Parathyroid adenoma (tissue), 2 donors: ENCODE measurements around the gene TTYH2.

Source experiments
- H2AFZ ChIP-seq: fragments of 300-600 bp; sonication (generic); one replicate; pipeline ENCODE4 v1.7.0; 2017; ENCODE audit warnings: antibody characterized with exemption, mild to moderate bottlenecking
- H3K27ac ChIP-seq: fragments of 300-600 bp; sonication (generic); one replicate; pipeline ENCODE4 v1.7.0; 2017
- H3K27me3 ChIP-seq: fragments of 300-600 bp; sonication (generic); one replicate; pipeline ENCODE4 v1.7.0; 2017; ENCODE audit warnings: low read length; ENCODE audit not compliant: control insufficient read depth, insufficient read depth
- H3K36me3 ChIP-seq: fragments of 300-600 bp; sonication (generic); one replicate; pipeline ENCODE4 v1.7.0; 2017; ENCODE audit warnings: low read length; ENCODE audit not compliant: control insufficient read depth, insufficient read depth
- H3K4me1 ChIP-seq: fragments of 300-600 bp; sonication (generic); one replicate; pipeline ENCODE4 v1.7.0; 2017; ENCODE audit warnings: control low read depth
- H3K4me2 ChIP-seq: fragments of 300-600 bp; sonication (generic); one replicate; pipeline ENCODE4 v1.7.0; 2017; ENCODE audit warnings: low read length
- H3K4me3 ChIP-seq: fragments of 300-600 bp; sonication (generic); one replicate; pipeline ENCODE4 v1.7.0; 2017; ENCODE audit warnings: low read depth, low read length
- H3K79me2 ChIP-seq: fragments of 300-600 bp; sonication (generic); one replicate; pipeline ENCODE4 v1.7.0; 2017; ENCODE audit warnings: control low read depth
- H3K9ac ChIP-seq: fragments of 300-600 bp; sonication (generic); one replicate; pipeline ENCODE4 v1.7.0; 2017; ENCODE audit warnings: mild to moderate bottlenecking
- H3K9me3 ChIP-seq: fragments of 300-600 bp; sonication (generic); one replicate; pipeline ENCODE4 v1.7.0; 2017; ENCODE audit warnings: low read length; ENCODE audit not compliant: control insufficient read depth
- TF ChIP-seq, protein P1 (sequence below): fragments of 300-600 bp; sonication (generic); IDR thresholded peaks from one replicate; pipeline ENCODE4 v1.7.0; 2017; ENCODE audit warnings: antibody characterized with exemption, mild to moderate bottlenecking
- donor health status: primary hyperparathyroidism.

The TTYH2 gene

DNA sequence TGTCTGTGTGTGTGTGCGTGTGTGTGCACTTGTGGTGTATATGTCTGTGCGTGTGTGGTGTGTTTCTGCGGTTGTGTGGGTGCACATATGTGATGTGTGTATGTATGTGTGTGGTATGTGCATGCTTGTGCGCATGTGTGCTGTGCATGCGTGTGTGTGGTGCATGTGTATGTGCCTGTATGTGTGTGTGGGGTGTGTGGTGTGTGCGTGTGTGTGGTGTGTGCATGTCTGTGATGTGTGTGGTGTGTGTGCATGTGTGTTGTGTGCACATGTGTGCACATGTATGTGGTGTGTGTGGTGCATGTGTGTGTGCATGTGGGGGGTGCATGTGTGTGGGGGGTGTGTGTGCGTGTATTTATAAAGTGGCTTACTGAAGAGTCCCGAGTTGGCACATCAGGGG lies 37.7 kb downstream of the TTYH2 start:
- no peaks in the 10 kb centered on the region for H3K79me2 ChIP-seq
- no peaks in the 10 kb centered on the region for H3K27me3 ChIP-seq
- H2AFZ ChIP-seq, result no peak overlapping the region
- H3K36me3 ChIP-seq, result no peaks in the 10 kb centered on the region
- TF ChIP-seq, protein P1, sequence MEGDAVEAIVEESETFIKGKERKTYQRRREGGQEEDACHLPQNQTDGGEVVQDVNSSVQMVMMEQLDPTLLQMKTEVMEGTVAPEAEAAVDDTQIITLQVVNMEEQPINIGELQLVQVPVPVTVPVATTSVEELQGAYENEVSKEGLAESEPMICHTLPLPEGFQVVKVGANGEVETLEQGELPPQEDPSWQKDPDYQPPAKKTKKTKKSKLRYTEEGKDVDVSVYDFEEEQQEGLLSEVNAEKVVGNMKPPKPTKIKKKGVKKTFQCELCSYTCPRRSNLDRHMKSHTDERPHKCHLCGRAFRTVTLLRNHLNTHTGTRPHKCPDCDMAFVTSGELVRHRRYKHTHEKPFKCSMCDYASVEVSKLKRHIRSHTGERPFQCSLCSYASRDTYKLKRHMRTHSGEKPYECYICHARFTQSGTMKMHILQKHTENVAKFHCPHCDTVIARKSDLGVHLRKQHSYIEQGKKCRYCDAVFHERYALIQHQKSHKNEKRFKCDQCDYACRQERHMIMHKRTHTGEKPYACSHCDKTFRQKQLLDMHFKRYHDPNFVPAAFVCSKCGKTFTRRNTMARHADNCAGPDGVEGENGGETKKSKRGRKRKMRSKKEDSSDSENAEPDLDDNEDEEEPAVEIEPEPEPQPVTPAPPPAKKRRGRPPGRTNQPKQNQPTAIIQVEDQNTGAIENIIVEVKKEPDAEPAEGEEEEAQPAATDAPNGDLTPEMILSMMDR, result no peak
- H3K9me3 ChIP-seq, result no peaks in the 10 kb centered on the region
- no peak overlapping the region for H3K4me2 ChIP-seq
- H3K4me3 ChIP-seq, result no peak overlapping the region
- H3K27ac ChIP-seq, result no peak overlapping the region
- no peaks in the 10 kb centered on the region for H3K4me1 ChIP-seq
- H3K9ac ChIP-seq, result no peak overlapping the region

- Histone ChIP-seq H3K27me3 (no peaks in the 10 kb centered on the region), H3K27ac (no peak overlapping the region), H3K4me3 (no peak overlapping the region), H2AFZ (no peak overlapping the region), H3K4me1 (no peaks in the 10 kb centered on the region), H3K9me3 (no peaks in the 10 kb centered on the region), H3K36me3 (no peaks in the 10 kb centered on the region), H3K79me2 (no peaks in the 10 kb centered on the region), H3K4me2 (no peak overlapping the region), H3K9ac (no peak overlapping the region)
- TF ChIP-seq, protein P1, result no peak
Measured at GRCh38 chr17:74251569-74251968, 38.2 kb downstream of the TTYH2 start.

- H3K79me2 ChIP-seq, result no peaks in the 10 kb centered on the region
- H3K4me3 ChIP-seq, result no peak overlapping the region
- no peak overlapping the region for H3K9ac ChIP-seq
- no peak overlapping the region for H3K4me2 ChIP-seq
- no peak overlapping the region for H2AFZ ChIP-seq
- H3K36me3 ChIP-seq, result no peaks in the 10 kb centered on the region
- H3K27me3 ChIP-seq, result no peaks in the 10 kb centered on the region
- TF ChIP-seq, protein P1, result no peak
- H3K27ac ChIP-seq, result no peak overlapping the region
- H3K4me1 ChIP-seq, result no peaks in the 10 kb centered on the region
- H3K9me3 ChIP-seq, result no peaks in the 10 kb centered on the region
Measured at GRCh38 chr17:74252211-74252610, 38.8 kb downstream of the TTYH2 start.

DNA sequence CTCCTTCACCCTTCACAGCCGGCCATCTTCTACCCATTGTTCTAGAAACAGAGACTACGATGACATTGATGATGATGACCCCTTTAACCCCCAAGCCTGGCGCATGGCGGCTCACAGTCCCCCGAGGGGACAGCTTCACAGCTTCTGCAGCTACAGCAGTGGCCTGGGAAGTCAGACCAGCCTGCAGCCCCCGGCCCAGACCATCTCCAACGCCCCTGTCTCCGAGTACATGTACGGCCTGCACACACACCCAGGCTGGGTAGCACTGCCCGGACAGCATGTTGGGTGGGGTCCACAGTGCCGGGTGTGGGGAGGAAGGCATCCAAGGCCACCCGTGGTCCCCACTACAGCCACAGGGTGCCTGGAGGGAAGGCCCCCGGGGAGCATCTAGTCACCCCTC lies 39.7 kb downstream of the TTYH2 start:
- H3K9ac ChIP-seq, result no peak overlapping the region
- TF ChIP-seq, protein P1, result no peak
- H3K36me3 ChIP-seq, result no peaks in the 10 kb centered on the region
- H3K79me2 ChIP-seq, result no peaks in the 10 kb centered on the region
- no peaks in the 10 kb centered on the region for H3K9me3 ChIP-seq
- no peak overlapping the region for H3K27ac ChIP-seq
- H3K27me3 ChIP-seq, result no peaks in the 10 kb centered on the region
- no peaks in the 10 kb centered on the region for H3K4me1 ChIP-seq
- no peak overlapping the region for H2AFZ ChIP-seq
- H3K4me2 ChIP-seq, result no peak overlapping the region
- H3K4me3 ChIP-seq, result no peak overlapping the region

GRCh38 chr17:74257311-74257710 lies 43.9 kb downstream of the TTYH2 start:
- Histone ChIP-seq H3K36me3 (no peaks in the 10 kb centered on the region), H3K27ac (no peak overlapping the region), H3K27me3 (no peaks in the 10 kb centered on the region), H3K4me3 (no peak overlapping the region), H3K9me3 (no peaks in the 10 kb centered on the region), H3K4me2 (no peak overlapping the region), H3K9ac (no peak overlapping the region), H2AFZ (no peak overlapping the region), H3K4me1 (no peaks in the 10 kb centered on the region), H3K79me2 (no peaks in the 10 kb centered on the region)
- TF ChIP-seq, protein P1, result no peak
